22Rv1 (cell line): ENCODE data around the gene ZNF497.
"Not testable (repeated sequence)": the region's sequence is repeated elsewhere in the genome, so short reads cannot be mapped to it uniquely, and the experiment has no call there.

ENCODE experiments used
- CTCF ChIP-seq: fragments of 450-650 bp; IDR thresholded peaks from 2 replicates; pipeline ENCODE4 v1.5.1; 2017; ENCODE audit warnings: mild to moderate bottlenecking
- ZFX ChIP-seq: fragments of 450-650 bp; IDR thresholded peaks from 2 replicates; pipeline ENCODE4 v1.6.1; 2017; ENCODE audit warnings: antibody characterized with exemption, borderline replicate concordance

- not testable (repeated sequence) for TF ChIP-seq ZFX, CTCF
These were observed 41.4 kb upstream of the ZNF497 start for GRCh38 chr19:58403920-58404478.
